ENCODE measurements around the gene OR8D4.

The OR8D4 gene

GRCh38 chr11:123943738-123944137 is 41.8 kb downstream of the OR8D4 start, which contains the start of gene OR6T1:
TSS of gene OR6T1 (minus strand) at chr11:123943838. CDS start at chr11:123943838, 0 bp downstream.
- H3K4me3 ChIP-seq (ENCODE audit: low read depth, low read length): no peak within 1 kb of the TSS
- H3K4me1 ChIP-seq (ENCODE audit: control insufficient read depth, insufficient read depth, low read length): no peaks in the 10 kb centered on the region
- H3K36me3 ChIP-seq (ENCODE audit: control insufficient read depth in 2 of 2, insufficient read depth in 1 of 2, low read length in 2 of 2): no peaks in the 10 kb centered on the region
- no peak within 1 kb of the TSS for H3K27ac ChIP-seq (ENCODE audit: extremely low read depth, low read depth, low read length)
- POLR2A ChIA-PET: no interaction called here
- no peak for TF ChIP-seq ZBTB1 (tag by site-specific recombination; IDR thresholded peaks at IDR 0.05)
- no peak for TF ChIP-seq ZNF621 (tag by site-specific recombination; IDR thresholded peaks at IDR 0.05)
- no peak for TF ChIP-seq REST (tag by site-specific recombination; IDR thresholded peaks at IDR 0.05)
- TF ChIP-seq ZNF37A (tag by site-specific recombination; IDR thresholded peaks at IDR 0.05): no peak
- no peak for TF ChIP-seq ZNF184 (tag by site-specific recombination; IDR thresholded peaks at IDR 0.05)
- H3K9me3 ChIP-seq (ENCODE audit: control insufficient read depth, insufficient read depth, low read depth, low read length): no peaks in the 10 kb centered on the region
- CTCF ChIA-PET: interaction anchor here (0.6 kb wide), 1 partner anchor 465 kb away, joined by 3 read pairs; no protein-coding TSS in a partner anchor

- H3K9me3 ChIP-seq (ENCODE audit: control insufficient read depth, insufficient read depth, low read depth, low read length): no peaks in the 10 kb centered on the region
- no peak overlapping the region for H3K27ac ChIP-seq (ENCODE audit: extremely low read depth, low read depth, low read length)
- TF ChIP-seq ZNF211 (tag by site-specific recombination; IDR thresholded peaks at IDR 0.05; ENCODE audit: low read depth) (no peak), GFI1B (tag by site-specific recombination; IDR thresholded peaks at IDR 0.05) (no peak), ZBTB11 (tag by site-specific recombination; conservative IDR thresholded peaks at IDR 0.05; ENCODE audit: low read depth) (no peak), ZFP37 (tag by site-specific recombination; IDR thresholded peaks at IDR 0.05) (no peak), ZNF777 (tag by site-specific recombination; IDR thresholded peaks at IDR 0.05; ENCODE audit: borderline replicate concordance) (no peak)
- H3K4me3 ChIP-seq (ENCODE audit: low read depth, low read length): no peak overlapping the region
- ChIA-PET POLR2A (no interaction called here), CTCF (no interaction called here)
- no peaks in the 10 kb centered on the region for H3K36me3 ChIP-seq (ENCODE audit: control insufficient read depth in 2 of 2, insufficient read depth in 1 of 2, low read length in 2 of 2)
- no peaks in the 10 kb centered on the region for H3K4me1 ChIP-seq (ENCODE audit: control insufficient read depth, insufficient read depth, low read length)
These were observed 43.2 kb downstream of the OR8D4 start for GRCh38 chr11:123945132-123945531.

GRCh38 chr11:123956752-123957151 is 54.8 kb downstream of the OR8D4 start:
- CTCF ChIA-PET: no interaction called here
- H3K4me3 ChIP-seq (ENCODE audit: low read depth, low read length): no peak overlapping the region
- no peak overlapping the region for H3K27ac ChIP-seq (ENCODE audit: extremely low read depth, low read depth, low read length)
- POLR2A ChIA-PET: no interaction called here
- H3K4me1 ChIP-seq (ENCODE audit: control insufficient read depth, insufficient read depth, low read length): no peaks in the 10 kb centered on the region
- TF ChIP-seq ZNF776 (tag by site-specific recombination; IDR thresholded peaks at IDR 0.05; ENCODE audit: borderline replicate concordance): no peak
- TF ChIP-seq ZNF473 (tag by site-specific recombination; IDR thresholded peaks at IDR 0.05): no peak
- no peak for TF ChIP-seq SP2 (tag by site-specific recombination; IDR thresholded peaks at IDR 0.05)
- TF ChIP-seq GFI1B (tag by site-specific recombination; IDR thresholded peaks at IDR 0.05): no peak
- TF ChIP-seq SETDB1 (IDR thresholded peaks at IDR 0.05; ENCODE audit: insufficient read length, low read length): no peak
- no peaks in the 10 kb centered on the region for H3K36me3 ChIP-seq (ENCODE audit: control insufficient read depth in 2 of 2, insufficient read depth in 1 of 2, low read length in 2 of 2)
- no peaks in the 10 kb centered on the region for H3K9me3 ChIP-seq (ENCODE audit: control insufficient read depth, insufficient read depth, low read depth, low read length)
